Suprapubic skin (tissue), 3 donors: ENCODE results near the gene BTF3.

Source experiments
- POLR2AphosphoS5 ChIP-seq, 3 donors: sonication (generic); formaldehyde crosslinking; IDR thresholded peaks; one replicate each; pipeline ENCODE4 v1.6.1; 2017; ENCODE audit warnings: antibody characterized with exemption in 3 of 3
- TF ChIP-seq, protein P1 (sequence below), 2 donors: fragments of 200-600 bp in 1 of 2; fragments of 450-650 bp in 1 of 2; sonication (generic) in 1 of 2; IDR thresholded peaks; one replicate each; pipeline ENCODE4 v1.5.1; 2016 to 2019; ENCODE audit warnings: antibody characterized with exemption in 2 of 2, mild to moderate bottlenecking in 1 of 2, moderate library complexity in 1 of 2

DNA sequence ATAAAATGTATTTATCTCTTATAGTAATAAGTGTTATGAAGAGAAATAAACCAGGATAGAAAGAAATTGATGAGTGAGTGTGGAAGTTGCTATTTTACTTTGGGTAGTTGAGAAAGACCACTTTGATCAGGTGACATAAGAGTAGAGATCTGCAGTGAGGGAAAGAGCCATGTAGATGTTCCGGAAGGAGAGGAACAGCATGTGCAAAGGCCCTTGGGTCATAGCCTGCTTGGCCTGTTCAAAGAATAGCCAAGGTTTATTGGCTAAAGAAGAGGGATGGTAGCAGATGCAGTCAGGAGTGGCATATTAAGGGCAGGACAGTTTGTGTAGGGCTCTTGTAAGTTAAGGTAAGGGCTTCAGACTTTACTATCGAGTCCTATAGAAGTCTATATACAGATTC is 3.2 kb downstream of the BTF3 start:
- no peak for TF ChIP-seq POLR2AphosphoS5 (IDR thresholded peaks at IDR 0.05)
- TF ChIP-seq, protein P1, sequence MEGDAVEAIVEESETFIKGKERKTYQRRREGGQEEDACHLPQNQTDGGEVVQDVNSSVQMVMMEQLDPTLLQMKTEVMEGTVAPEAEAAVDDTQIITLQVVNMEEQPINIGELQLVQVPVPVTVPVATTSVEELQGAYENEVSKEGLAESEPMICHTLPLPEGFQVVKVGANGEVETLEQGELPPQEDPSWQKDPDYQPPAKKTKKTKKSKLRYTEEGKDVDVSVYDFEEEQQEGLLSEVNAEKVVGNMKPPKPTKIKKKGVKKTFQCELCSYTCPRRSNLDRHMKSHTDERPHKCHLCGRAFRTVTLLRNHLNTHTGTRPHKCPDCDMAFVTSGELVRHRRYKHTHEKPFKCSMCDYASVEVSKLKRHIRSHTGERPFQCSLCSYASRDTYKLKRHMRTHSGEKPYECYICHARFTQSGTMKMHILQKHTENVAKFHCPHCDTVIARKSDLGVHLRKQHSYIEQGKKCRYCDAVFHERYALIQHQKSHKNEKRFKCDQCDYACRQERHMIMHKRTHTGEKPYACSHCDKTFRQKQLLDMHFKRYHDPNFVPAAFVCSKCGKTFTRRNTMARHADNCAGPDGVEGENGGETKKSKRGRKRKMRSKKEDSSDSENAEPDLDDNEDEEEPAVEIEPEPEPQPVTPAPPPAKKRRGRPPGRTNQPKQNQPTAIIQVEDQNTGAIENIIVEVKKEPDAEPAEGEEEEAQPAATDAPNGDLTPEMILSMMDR (IDR thresholded peaks at IDR 0.05) = no peak
